Measurements from ENCODE around the gene WDR19.

- TF ChIP-seq, protein P1, sequence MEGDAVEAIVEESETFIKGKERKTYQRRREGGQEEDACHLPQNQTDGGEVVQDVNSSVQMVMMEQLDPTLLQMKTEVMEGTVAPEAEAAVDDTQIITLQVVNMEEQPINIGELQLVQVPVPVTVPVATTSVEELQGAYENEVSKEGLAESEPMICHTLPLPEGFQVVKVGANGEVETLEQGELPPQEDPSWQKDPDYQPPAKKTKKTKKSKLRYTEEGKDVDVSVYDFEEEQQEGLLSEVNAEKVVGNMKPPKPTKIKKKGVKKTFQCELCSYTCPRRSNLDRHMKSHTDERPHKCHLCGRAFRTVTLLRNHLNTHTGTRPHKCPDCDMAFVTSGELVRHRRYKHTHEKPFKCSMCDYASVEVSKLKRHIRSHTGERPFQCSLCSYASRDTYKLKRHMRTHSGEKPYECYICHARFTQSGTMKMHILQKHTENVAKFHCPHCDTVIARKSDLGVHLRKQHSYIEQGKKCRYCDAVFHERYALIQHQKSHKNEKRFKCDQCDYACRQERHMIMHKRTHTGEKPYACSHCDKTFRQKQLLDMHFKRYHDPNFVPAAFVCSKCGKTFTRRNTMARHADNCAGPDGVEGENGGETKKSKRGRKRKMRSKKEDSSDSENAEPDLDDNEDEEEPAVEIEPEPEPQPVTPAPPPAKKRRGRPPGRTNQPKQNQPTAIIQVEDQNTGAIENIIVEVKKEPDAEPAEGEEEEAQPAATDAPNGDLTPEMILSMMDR (IDR thresholded peaks at IDR 0.05; ENCODE audit: extremely low read depth in 1 of 2, insufficient read depth in 1 of 2, low read depth in 1 of 2, low read length in 2 of 2), result no peak
- TF ChIP-seq POLR2A (IDR thresholded peaks at IDR 0.05; ENCODE audit: low read depth, low read length) (no peak), JUN (IDR thresholded peaks at IDR 0.05; ENCODE audit: borderline replicate concordance, insufficient read depth, insufficient read length, low read depth) (no peak), POLR2AphosphoS5 (IDR thresholded peaks at IDR 0.05; ENCODE audit: insufficient read depth, low read depth, low read length) (no peak), MYC (IDR thresholded peaks at IDR 0.05; ENCODE audit: low read depth, low read length) (no peak)
- TF ChIP-seq, protein P2, sequence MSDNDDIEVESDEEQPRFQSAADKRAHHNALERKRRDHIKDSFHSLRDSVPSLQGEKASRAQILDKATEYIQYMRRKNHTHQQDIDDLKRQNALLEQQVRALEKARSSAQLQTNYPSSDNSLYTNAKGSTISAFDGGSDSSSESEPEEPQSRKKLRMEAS (IDR thresholded peaks at IDR 0.05; ENCODE audit: insufficient read depth, insufficient read length), result no peak
Observed at GRCh38 chr4:39232100-39232499, 49.8 kb downstream of the WDR19 start.

All from endothelial cell of umbilical vein (primary cell).